NCI-H2196 (cell line): ENCODE data around the gene HYOU1.
A peak's percentile ranks its signal among the peaks of the same experiment; 100 is the strongest.
"Not testable (repeated sequence)": the region's sequence is repeated elsewhere in the genome, so short reads cannot be mapped to it uniquely, and the experiment has no call there.

Experiments
- DNase-seq: peaks from one replicate; lab custom pipeline; 2025; ENCODE audit not compliant: unreplicated experiment; lab: John Stamatoyannopoulos, UW

Gene HYOU1

DNA sequence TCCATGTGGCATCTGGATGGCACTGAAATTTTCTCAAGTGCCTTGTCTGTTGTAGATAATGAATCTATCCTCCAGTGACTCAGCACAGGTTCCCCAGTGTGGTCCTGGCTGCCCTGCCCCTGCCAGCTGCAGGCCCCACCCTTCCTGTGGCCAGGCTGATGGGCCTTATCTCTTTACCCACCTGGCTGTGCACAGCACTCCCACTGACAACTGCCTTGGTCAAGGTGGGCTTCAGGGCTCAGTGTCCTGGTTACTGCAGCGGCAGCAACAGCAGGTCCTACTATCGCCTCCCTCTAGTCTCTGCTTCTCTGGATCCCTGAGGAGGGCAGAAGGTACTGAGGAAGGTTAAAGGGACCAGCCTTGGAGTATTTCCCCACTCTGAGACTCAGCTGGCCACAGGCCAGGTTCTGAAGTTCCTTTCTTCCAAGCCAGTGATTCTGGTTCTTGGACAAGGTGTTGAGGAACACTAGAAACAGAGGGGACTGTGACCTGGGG is 30.8 kb upstream of the HYOU1 start:
- DNase-seq = peak; percentile 21

- DNase-seq = no peak
These were observed 30.1 kb upstream of the HYOU1 start for GRCh38 chr11:119087123-119087522.

- no peak for DNase-seq
These were observed 28.4 kb upstream of the HYOU1 start for GRCh38 chr11:119085437-119085847.

- DNase-seq = peak; percentile 95
These were observed 27.8 kb upstream of the HYOU1 start, which contains the start of gene HMBS for GRCh38 chr11:119084663-119085436. Gene HMBS (plus strand): TSS chr11:119084881. CDS start chr11:119085034, 153 bp downstream.

- DNase-seq = no peak
These were observed 24.8 kb upstream of the HYOU1 start for GRCh38 chr11:119081682-119082260.

DNA sequence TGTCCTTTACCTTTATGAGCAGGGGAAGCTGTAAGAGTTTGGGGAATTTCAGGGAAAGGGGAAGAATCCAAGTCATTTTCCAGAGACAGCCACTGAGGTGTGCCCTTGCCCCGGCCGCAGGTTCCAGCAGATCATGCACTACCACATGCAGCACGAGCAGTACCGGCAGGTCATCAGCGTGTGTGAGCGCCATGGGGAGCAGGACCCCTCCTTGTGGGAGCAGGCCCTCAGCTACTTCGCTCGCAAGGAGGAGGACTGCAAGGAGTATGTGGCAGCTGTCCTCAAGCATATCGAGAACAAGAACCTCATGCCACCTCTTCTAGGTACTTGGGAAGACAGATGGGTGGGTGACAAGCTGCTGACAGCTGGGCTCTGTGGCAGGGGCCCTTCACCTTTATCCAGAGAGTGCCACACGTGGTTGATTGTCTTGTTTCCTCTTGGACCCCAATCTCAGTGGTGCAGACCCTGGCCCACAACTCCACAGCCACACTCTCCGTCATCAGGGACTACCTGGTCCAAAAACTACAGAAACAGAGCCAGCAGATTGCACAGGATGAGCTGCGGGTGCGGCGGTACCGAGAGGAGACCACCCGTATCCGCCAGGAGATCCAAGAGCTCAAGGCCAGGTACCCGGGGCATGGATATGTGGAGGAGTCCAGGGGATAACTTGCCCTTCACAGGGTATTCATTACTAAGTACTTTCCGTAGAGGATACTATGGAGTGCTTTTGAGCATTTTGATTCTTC is 21.8 kb upstream of the HYOU1 start:
- DNase-seq = no peak

- no peak for DNase-seq
These were observed 20.8 kb upstream of the HYOU1 start for GRCh38 chr11:119077839-119078238.

- DNase-seq = peak; percentile 95
These were observed 10.6 kb upstream of the HYOU1 start, which contains the start of gene VPS11 for GRCh38 chr11:119067371-119068222. Gene VPS11 (plus strand): TSS chr11:119067818. CDS start chr11:119067824, 6 bp downstream.

DNA sequence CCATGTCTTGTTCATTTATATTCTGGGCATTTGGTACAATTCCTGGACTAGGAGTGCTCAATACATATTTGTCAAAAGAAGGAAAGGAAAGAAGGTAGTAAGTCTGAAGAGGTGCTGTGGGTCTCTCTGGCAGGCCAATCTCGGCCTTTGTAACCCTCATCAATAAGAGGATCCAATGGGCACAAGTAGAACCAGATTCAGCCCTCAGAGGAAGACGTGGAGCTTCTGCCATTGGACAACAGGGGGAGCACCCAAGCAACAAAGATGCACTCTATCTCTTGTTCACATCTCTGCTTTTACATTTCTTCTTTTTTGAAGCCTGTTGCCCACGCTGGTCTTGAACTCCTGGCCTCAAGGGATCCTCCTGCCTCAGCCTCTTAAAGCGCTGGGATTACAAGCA is 8.4 kb upstream of the HYOU1 start:
- peak; percentile 24 for DNase-seq

- DNase-seq = no peak
These were observed 5.8 kb upstream of the HYOU1 start for GRCh38 chr11:119062779-119063178.

DNA sequence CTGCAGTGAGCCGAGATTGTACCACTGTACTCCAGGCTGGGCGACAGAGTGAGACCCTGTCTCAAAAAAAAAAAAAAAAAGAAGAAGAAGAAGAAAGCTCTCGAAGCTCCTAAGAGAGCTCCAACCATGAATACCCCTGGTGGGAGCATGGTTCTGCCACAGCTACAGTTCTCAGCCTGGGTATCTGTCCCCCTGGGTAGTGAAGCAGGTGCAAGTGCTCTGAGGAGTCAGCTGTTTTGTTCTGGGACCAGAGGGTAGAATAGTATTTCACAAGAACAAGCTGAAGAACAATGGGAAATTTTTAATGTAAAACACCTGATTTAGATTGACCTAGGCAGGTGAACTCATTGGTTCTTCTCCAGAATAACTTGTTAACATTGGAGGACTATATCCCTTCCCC is 4.3 kb upstream of the HYOU1 start:
- DNase-seq = no peak

- not testable (repeated sequence) for DNase-seq
These were observed 2.1 kb upstream of the HYOU1 start for GRCh38 chr11:119059128-119059527.

GRCh38 chr11:119056421-119056999 is 495 bp downstream of the HYOU1 start:
- DNase-seq = no peak

DNA sequence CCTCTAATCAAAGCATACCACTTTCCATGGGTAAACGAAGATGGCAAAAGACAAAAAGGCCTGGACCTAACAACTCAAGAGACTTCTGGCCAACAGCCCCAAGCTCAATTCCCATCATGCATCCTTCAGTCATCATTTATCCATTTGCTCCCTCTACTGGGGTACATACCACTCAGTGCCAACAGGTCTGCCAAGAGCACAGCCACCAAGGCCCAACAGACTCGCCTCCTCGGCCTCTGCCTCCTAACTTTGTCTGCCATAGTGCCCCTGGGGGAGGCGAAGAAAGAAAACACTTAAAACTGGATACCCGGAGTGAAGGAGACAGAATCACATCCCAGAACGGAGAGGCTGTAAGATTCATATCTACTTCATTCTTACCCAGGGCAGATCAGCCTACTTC is 1.1 kb downstream of the HYOU1 start:
- no peak for DNase-seq

- no peak for DNase-seq
These were observed 2.6 kb downstream of the HYOU1 start for GRCh38 chr11:119054418-119054817.

- no peak for DNase-seq
These were observed 4.7 kb downstream of the HYOU1 start for GRCh38 chr11:119052163-119052814.

DNA sequence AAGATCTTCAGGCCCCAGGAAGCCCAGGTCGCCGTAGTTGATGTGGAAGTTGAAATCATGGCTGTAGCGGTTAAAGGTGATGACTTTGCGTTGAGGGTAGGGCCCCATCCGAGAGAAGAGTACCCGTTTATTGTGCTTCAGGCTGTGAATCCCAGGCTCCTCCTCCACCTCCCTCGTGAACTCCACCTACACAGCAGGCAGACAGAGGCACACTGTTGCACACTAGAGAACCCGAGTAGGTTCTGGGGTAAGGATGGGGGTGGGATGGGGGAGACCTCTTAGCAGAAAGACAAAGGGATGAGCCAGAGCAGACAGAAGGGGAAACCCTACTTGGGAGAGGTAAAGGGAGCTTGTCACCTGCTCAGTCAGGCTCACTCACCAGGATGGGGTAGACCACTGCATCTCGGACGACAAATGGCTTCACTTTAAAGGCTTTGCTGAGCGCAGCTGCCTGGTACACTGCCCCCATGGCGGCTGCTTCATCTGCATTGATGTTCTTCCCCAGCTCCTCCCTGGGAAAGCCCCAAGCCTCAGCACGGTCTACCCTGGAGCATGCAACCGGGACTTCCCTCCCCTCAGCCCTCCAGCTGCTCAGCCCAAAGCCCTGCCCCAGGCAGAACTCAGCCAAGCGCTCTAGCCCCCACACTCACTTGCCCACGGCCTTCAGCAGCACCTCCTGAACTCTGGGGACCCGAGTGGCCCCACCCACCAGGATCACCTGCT is 5.4 kb downstream of the HYOU1 start:
- no peak for DNase-seq

DNA sequence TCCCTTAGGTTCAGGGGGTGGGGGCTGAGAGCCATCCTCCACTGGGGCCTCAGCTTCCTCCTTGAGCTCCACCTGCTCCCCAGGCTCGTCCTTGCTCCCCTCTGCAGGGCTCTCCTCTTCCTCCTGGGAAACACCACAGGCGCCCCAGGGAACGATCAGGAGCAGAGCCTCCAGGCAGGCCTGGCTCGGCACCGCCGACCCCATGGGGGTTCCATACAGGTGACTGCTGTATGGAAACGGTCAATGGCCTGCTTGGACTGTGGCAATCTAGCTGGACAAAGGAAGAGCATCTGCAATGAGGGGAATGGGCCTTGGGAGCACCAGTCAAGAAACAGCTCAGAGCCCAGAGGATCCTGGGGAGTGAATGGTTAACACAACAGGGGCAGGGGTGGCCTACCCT is 7.9 kb downstream of the HYOU1 start:
- no peak for DNase-seq

GRCh38 chr11:119048644-119049043 is 8.4 kb downstream of the HYOU1 start:
- DNase-seq = no peak
